HG02970 (cell line): Measurements from ENCODE around the gene RIC8B.
"Not testable (repeated sequence)": the region's sequence is repeated elsewhere in the genome, so short reads cannot be mapped to it uniquely, and the experiment has no call there.

Experiments
- ATAC-seq: cut with Tn5 transposase; IDR thresholded peaks from one replicate; pipeline ENCODE4 v1.9.1; 2021; ENCODE audit warnings: mild to moderate bottlenecking, moderate library complexity, moderate number of reproducible peaks; ENCODE audit not compliant: unreplicated experiment, low FRiP score

RIC8B gene

GRCh38 chr12:106897981-106898901 lies 123.8 kb downstream of the RIC8B start:
- no peak for ATAC-seq

GRCh38 chr12:106900554-106900953 lies 126.1 kb downstream of the RIC8B start:
- no peak for ATAC-seq

- ATAC-seq, result no peak
Observed at GRCh38 chr12:106901276-106901675, 126.8 kb downstream of the RIC8B start.

GRCh38 chr12:106902053-106902452 lies 127.6 kb downstream of the RIC8B start:
- ATAC-seq, result no peak

GRCh38 chr12:106903241-106903945 lies 128.9 kb downstream of the RIC8B start:
- ATAC-seq, result no peak

GRCh38 chr12:106906715-106907114 lies 132.2 kb downstream of the RIC8B start:
- no peak for ATAC-seq

GRCh38 chr12:106907411-106907810 lies 132.9 kb downstream of the RIC8B start:
- ATAC-seq, result no peak

GRCh38 chr12:106907846-106908245 lies 133.4 kb downstream of the RIC8B start:
- ATAC-seq, result no peak

- ATAC-seq, result no peak
Observed at GRCh38 chr12:106908561-106908960, 134.1 kb downstream of the RIC8B start.

- ATAC-seq, result no peak
Observed at GRCh38 chr12:106910202-106910601, 135.7 kb downstream of the RIC8B start.

- no peak for ATAC-seq
Observed at GRCh38 chr12:106911581-106911980, 137.1 kb downstream of the RIC8B start.

GRCh38 chr12:106913456-106913855 lies 139.0 kb downstream of the RIC8B start:
- no peak for ATAC-seq

GRCh38 chr12:106914796-106915634 lies 140.5 kb downstream of the RIC8B start:
- ATAC-seq, result no peak

- no peak for ATAC-seq
Observed at GRCh38 chr12:106915635-106916026, 141.1 kb downstream of the RIC8B start.

- ATAC-seq, result no peak
Observed at GRCh38 chr12:106917503-106917902, 143.0 kb downstream of the RIC8B start.

GRCh38 chr12:106918746-106919145 lies 144.3 kb downstream of the RIC8B start:
- no peak for ATAC-seq

GRCh38 chr12:106919910-106920544 lies 145.5 kb downstream of the RIC8B start:
- no peak for ATAC-seq

- ATAC-seq, result not testable (repeated sequence)
Observed at GRCh38 chr12:106921976-106922375, 147.5 kb downstream of the RIC8B start.

- not testable (repeated sequence) for ATAC-seq
Observed at GRCh38 chr12:106923594-106923993, 149.1 kb downstream of the RIC8B start.

- no peak for ATAC-seq
Observed at GRCh38 chr12:106924268-106924861, 149.9 kb downstream of the RIC8B start.
